Fibroblast of skin of back (primary cell): ENCODE measurements around the gene B4GALT6.

Experiments
- DNase-seq: peaks from one replicate; pipeline ENCODE4 v3.0.0-alpha.2; 2013

Gene B4GALT6

DNA sequence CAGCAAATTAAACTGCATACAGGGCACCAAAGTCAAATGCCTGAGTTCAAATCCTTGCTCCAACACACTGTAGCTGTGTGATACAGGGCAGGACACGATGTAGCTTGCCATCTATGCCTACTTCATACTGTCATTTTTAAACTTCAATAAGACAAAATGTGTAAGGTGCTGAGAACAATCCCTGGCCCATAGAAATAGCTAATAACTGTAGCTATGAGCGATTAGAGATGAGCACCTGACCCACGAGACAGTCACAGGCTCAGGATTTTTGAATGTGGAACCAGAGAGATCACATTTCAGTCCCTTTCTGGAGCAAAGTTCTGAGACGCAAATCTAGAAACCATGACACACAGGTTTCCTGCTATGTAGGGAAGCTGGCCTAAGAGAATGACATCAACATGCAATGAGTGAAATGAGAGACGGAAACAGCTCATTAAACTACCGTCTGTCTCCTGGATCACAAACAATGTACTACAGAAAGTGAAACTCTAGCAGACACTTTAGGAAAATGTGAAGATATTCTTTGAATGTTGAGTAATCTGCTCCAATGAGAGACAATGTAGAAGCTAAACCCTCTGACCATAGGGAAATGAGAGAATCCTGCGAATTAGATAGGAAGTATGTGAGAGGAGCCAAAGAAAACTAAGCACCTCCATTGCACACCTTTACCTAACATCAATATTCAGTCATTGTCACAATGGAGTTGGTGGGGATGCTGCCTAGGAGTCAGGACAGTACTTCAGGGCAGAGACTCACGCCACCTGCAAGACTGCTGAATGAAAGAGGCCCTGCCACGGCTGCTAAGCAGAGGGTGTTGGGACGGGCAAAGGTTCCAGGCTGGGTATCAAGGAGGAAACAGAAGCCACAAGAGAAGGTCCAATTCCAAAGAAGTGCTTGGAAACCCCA lies 25.5 kb downstream of the B4GALT6 start:
- DNase-seq = no peak

DNA sequence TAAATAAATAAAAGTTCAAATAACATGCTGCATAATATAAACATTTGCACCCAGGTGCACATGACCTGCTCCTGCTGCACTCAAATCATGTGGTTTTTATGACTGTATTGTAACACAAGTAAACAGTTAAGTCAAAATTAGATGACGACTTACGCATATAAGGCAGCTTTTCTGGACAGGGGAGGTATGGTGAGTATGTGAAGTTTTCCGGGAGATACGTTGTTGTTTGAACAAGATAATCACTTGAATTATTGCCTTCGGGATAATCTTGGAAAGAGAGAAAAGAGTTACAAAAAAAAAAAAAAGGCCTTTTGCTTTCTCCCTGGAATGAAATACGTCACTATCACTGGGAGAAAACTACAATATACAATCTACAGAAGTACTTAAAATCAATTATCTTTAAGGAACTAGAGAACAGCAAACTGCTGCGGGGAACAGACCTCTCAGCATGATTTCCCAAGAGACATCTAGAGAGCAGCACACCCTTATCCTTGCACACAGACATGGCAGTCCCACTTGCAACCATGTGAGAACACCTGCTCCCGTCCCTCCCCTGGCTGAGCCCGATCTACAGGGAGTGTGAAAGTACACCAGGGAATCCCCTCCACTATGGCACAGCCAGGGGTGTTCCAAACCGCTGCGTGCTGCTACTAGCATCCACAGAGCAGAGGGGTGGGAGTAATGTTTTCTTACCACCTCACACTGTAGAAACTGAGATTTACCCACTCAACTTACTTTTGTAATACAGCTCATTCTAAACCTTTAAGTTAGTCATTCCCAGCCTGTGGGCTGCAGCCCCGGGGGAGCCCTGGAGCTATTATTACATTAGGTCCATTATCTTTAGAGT lies 26.3 kb downstream of the B4GALT6 start:
- DNase-seq = no peak

DNA sequence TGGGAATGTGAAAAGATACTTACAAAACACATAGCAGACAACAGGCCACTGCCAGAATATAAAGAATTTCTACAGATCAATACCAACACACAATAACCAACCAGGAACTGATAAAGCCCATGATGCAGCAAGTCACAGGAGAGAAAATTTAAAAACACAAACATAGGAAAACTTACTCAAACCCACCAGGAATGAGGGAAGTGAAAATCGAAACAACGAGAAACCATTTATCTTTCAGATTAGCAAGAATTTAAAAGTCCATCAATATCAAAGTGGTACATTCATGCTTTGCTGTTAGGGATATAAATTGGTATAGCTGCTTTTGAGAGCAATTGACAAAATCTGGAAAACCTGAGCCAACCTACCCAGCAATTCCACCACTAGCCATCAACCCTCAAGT lies 27.6 kb downstream of the B4GALT6 start:
- no peak for DNase-seq

DNA sequence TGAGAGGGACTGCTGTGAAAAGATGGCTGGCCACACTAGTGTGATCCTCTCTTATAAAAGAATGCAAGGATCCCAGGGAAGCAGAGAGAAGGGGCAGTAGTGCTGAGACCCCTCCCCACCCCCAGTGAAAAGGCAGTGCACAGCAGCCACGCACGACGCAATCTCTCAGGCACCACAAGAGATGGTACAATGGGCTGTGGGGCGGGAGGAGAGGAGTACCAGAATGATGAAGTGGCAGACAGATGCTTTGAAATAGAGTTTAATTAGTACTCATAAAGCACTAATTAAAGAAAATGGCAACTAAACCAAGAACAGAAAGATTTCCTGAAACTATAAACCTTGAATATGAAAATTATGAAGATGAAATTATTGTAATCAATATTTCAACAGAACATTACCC lies 29.0 kb downstream of the B4GALT6 start:
- no peak for DNase-seq

DNA sequence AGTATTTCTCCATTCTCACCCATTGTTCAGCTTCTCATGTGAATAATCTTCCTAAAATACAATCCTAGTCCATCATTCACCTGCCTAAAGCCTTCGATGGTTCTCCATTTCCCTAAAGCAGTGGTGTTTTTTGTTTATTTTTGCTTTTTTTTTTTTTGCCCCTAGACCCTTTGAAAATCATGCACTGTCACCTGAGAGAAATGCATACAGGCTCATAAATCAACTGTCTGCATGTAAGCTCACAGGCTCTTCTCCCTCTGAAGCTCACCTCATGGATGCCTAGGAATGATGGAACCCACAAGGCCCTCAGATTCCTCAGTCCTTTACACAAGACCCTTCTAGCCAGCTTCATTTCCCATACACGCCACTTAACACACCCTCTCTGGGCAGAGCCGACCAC lies 31.5 kb downstream of the B4GALT6 start:
- no peak for DNase-seq

DNA sequence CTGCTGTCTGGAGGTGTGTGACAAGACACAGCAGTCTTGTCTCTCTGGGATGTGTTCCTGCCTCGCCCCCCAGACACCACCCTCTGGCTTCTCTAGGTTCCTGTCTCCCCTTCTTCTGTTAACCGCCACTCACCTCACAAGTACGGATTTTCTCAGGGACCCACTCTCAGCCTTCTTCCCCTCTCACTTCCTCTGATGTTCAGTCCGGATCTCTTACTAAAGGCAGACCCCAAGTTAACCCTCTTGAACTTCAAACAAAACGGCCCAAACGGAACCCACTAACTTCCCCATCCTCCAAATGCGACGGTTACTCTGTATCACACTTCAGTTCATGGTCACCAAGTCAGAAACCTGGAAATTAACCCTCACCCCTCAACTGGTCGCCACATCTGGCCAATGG lies 32.0 kb downstream of the B4GALT6 start:
- DNase-seq = no peak

DNA sequence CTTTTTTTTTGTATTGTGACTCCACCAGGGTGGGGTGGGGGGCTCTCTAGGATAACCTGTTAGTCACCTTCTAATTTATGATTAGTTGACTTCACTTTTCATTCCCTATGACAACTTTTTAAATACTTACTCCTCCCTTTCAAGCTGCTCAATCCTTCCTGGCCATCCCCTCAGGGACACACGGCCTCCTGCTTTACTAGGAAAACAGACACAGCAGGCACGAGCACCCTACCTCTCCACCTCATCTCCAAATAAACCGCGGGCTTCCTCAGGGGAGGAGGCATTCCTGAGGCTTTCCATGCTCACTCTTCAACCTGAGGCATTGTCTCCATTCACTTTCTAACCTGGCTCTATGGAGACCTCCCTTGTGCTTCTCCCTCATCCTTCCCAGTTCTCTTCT lies 33.0 kb downstream of the B4GALT6 start:
- DNase-seq = no peak

DNA sequence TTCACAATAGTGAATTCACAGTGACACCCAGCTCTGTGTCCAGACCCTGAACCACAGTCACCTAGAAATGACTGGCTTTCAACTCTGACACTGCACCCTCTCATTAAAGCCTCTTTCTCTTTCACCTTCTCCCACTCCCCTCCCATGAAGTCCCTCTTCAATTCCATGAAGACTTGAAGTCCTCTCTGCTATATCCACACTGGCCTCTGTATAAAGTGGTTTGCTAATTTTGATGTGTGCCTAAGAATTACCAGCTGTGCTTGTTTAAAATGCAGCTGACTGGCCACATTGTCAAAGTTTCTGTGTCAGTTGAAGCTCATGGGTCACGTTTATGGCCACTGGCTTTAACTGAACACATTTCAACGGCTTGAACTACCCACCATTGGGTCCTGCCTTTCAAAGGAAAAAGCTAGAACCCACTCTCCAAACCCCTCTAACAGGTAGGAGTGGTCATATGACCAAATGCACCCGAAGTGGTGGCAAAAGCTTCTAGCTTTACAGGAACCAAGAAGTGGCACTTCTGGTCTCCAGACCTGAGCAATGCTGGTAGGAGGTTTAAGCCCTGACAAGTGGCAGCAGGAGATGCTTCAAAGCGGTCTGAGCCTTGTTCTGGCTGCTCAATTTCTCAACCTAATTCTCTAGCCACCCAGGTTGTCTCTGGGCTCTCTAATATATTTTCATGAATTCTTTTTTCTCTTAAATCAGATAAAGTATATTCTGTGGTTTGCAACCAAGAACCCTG lies 34.2 kb downstream of the B4GALT6 start:
- DNase-seq = no peak

DNA sequence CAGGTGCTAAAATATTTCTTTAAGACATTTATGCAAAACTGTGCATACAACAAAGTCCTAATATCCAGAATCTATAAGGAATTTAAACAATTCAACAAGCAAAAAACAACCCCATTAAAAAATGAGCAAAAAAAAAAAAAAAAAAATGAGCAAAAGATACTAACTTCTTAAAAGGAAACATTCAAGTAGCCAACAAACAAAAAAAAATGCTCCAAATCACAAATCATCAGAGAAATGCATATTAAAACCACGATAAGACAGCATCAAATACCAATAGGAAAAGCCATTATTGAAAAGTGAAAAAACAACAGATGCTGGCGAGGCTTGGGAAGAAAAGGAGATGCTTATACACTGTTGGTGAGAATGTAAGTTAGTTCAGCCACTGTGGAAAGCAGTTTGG lies 34.9 kb downstream of the B4GALT6 start:
- no peak for DNase-seq

DNA sequence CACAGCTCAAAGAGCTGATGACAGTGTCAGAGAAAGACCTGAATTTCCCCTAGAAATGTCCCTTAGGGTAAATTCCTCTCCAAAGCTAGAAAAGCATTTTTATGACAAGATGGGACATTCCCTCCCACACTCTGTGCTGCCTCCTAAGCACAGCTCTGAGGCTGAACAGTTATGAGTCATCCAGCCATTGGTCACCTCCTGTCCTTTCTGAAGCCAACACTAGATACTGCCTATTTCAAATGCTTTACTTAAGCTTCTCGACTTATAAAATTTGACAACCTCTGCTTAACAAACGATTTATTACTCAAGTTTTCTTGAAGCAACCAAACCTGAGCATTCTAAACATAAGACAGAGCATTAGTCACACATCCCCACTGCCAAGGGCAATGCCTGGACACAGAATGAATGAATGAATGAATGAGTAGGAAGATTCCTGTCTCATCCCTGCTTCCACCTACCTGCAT lies 35.4 kb downstream of the B4GALT6 start:
- DNase-seq = peak; percentile 67

DNA sequence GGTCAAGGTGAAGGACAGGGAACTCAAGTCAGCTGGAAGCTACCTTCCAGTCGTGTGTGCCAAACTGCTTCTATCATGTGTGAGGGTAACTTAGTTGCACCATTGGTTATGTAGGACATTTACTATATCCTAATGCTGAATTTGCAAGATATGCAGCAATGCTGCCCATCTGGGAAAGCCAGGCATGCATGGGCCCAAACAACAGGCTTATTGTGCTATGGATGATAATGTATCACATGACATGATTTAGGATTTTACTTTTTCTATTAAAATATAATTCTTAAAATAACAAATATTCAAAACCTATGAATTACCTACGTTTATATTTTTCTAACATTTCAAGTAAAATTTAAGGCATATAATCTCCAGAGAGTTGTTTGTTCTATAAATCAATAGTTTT lies 35.9 kb downstream of the B4GALT6 start:
- DNase-seq = no peak

DNA sequence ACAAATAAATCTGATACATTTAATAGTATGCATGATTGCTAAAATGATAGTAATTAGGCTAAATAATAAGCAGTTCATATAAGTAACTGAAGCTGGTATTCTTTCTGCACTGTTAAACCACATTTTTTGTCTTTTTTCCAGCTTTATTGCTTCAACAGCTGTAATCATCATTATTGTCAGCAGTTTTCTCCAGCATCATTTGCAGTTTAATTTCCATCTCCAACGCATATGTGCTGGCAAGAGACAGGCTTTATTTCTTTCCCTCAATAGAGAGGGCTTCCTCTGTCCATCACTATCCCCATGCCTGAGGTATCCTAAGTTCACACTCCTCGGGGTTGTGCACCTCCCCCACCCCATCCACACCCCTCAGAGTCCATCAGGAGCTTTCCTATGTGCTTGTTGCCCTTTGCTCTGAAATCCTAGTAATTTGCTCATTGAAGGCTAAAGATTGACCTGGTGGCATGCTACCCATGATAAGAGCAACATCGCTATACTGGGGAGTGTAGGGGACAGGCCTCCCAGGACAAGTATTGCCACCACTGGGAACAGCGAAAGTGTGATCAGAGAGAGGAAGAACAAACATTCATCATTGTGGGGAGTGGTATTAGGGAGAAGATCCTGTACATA lies 37.1 kb downstream of the B4GALT6 start:
- no peak for DNase-seq

DNA sequence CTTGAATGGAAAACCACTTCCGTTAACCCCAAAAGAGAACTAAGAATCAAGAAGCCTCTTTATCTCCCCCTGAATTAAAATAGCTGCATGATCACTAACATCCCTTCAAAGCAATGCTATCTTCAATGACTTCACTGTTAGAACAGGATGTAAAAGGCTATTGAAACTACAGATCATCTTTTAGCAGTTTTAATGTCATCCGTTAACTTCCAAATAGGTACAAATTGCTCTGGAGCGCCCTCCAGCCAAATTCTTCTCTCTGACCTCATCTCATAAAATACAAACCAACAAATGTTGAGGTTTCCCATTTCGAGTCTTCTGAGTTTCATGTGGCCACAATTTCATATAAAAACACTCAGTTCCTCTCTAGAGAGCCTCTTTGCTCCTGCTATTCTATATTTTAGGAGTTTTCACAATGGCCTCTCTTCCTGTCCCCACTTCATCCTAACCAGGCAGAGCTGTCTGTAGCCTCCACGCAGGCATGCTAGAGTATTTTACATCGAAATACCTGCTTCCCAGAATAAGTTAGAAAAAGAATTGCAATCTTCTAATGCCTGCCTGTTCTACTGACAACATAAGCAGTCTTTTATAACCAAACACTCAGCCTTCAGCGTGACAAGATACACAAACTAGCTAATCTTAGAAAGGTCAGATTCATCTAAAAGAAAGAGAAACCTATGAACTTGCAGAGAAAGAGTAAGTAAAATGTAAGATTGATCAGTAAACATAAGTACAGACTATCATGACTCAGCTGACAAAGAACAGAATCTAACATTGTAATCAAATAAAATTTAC lies 37.9 kb downstream of the B4GALT6 start:
- DNase-seq = no peak

DNA sequence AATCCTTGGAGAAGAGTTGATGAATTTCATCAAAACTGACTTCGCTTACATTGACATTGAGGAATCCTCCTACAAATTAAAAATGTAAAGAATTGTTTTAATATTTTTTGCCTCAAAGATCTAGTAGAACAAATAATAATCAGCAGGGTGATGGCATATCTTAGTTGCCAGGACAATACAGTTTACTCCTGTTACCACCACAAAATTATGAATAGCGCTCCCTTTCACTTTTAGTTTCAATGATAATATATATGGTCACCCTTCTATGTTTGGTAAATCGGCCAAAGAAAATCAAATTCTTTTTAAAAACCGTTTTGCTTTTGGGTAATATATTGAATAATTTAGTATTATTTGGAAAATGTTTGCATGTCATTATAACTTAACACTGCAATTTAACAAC lies 39.0 kb downstream of the B4GALT6 start:
- DNase-seq = no peak

DNA sequence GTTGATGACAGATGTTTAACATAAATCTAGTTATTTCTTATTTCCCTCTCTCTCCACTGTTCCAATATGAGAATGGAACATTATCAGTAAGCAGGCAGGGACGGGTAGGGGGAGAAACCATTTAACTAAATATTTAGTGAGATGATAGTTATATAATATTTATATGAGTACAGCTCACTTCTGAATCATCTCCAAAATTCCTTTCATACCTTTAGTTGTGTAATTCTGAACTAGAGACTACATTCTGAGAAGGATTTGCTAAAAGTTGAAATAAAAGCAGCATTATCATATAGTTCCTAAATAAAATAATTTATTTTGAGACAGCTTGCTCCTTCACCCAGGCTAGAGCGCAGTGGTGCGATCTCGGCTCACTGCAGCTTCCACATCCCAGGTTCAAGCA lies 41.4 kb downstream of the B4GALT6 start:
- peak; percentile 18 for DNase-seq

DNA sequence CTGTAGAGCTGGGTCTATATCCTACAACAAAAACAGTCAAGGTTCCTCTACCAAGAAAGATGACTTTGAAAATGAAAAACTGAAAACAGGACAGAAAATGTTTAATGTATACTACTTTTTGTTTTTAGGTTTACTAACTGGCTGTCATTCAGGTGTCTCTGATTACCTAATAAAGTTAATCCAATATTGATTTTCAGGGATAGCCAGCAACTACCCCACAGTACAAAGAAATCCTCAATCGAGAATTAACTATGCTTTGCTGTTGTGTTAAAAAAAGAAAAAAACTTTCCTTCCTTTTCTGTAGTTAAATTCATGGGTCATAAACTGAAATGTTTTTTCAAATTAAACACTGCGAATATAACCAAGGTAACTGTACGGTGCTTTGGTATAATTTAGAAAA lies 46.9 kb downstream of the B4GALT6 start:
- DNase-seq = no peak

DNA sequence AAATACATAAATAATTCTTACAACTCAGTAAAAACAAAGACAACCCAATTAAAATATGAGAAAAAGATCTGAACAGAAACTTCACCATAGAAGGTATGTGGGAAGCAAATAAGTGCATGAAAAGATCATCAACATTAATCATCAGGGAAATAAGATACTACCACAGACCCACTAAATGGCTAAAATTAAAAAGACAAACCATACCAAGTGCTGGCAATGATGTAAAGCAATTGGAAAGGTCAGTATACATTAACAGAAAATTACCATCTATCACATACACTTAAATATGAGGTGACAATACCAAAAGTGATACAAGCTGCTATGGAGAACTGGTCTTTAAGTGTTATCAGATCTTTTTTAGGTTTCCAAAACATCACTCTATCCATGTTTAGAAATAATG lies 48.0 kb downstream of the B4GALT6 start:
- no peak for DNase-seq

DNA sequence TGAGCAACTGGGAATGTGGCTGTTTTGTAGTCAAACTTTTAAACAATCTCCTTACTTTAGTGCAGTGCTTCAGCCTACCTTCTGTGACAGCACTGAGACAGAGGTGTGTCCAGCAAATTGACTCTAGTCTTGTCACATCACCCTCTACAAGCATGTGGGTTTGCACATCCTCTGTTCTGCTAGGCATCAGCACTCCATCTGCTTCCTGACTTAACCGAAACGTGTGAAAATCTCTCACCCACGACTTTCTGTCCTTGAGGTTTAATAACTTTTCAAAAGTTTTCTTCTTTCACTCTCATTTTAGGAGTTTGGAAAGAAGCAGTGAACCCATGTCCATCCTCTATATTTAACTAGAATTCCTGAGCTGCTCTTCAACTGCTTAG lies 50.1 kb downstream of the B4GALT6 start:
- DNase-seq = no peak

DNA sequence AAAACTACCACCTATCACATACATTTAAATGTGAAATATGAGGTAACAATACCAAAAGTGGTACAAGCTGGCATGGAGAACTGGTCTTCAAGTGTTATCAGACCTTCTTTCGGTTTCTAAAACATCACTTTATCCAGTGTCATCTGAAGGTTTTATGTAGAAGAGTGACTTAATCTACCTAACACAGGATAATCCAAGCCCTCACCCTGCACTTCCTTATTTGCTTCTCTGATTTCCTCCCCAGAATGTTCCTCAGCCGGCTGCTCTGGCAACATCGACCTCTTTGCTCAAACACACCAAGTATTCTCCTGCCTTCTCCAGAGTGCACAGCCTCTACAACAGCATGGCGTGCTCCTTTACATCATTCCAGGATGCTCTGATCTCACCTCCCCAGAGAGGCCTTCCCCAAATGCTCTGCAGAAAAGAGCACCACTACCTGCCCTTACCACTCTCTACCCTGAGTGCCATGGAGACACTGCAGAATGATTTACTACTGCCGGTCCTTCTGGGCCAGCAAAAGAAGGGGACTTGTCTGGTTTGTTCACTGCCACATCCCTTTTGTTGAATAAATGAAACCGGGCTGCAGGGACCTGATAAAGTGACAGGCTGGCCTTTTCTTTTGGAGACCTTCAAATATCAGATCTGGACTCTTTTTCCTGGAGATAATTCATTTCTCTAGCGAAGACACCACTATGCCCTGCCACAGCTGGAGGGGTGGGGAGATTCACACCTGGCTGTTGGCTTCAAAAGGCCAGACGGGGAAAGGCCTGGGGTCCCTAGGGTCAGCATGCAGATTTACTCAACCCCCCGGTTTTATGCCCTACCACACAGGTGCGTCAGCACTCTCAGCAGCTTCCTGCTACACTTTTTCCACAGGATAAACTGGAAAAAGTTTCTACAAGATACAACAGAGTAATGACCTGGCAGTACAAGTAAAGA lies 50.7 kb downstream of the B4GALT6 start:
- DNase-seq = no peak

DNA sequence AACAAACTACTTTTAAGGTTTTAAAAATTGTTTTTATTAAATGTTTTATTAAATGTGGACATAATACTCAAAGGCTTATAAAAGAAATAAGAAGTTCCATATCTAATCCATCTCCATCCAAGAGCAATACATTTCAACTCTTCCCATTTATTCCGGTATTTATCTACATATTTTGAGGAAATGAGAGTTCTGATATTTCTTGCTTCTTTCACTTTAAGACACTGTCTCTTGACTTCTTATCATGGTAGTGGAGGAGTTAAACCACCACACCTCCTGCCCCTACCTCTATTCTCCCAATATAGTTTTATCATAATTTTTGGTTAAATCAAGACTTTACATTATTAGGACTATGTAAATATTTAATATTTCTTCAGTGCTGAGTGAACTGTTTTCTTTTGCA lies 52.0 kb downstream of the B4GALT6 start:
- DNase-seq = no peak

DNA sequence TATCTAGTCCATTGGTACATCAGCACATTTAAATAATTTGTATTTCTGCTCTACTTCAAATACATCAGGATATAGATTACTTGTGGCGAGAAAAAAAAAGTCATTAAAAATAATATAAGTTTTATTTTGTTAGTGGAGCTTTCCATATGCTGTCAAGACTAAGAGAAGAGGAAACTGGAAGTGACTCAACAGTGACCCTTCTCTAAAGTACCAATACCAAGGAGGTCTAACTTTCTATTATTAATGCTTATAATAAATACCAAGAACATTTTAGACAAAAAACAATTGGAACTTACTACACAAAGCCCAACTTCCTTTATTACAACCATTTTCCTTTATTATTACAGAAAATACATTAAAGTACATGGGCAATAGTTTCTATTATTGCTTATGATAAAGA lies 52.9 kb downstream of the B4GALT6 start:
- no peak for DNase-seq
